SK-N-SH treated with all-trans-retinoic acid at 6 μM for 48 hours (cell line): ENCODE measurements around the gene ASTN1.

ENCODE experiments used
- ATAC-seq: fragments of 200-7000 bp; cut with Tn5 transposase; 3 replicates; pipeline ENCODE4 v1.9.1; 2020; ENCODE audit warnings: mild to moderate bottlenecking, moderate library complexity
- ARNTL ChIP-seq: fragments of 450-650 bp; formaldehyde crosslinking; IDR thresholded peaks from 2 replicates; pipeline ENCODE4 v1.5.0; 2020; ENCODE audit warnings: low read depth, mild to moderate bottlenecking, moderate library complexity, borderline replicate concordance
- BACH2 ChIP-seq: fragments of 250-450 bp; sonication (Bioruptor Pico); IDR thresholded peaks from 2 replicates; pipeline ENCODE4 v1.9.0; 2021; ENCODE audit warnings: mild to moderate bottlenecking, borderline replicate concordance
- CREB5 ChIP-seq: fragments of 250-450 bp; sonication (Bioruptor Pico); IDR thresholded peaks from 2 replicates; pipeline ENCODE4 v1.5.1; 2020; ENCODE audit warnings: low read depth, mild to moderate bottlenecking, moderate library complexity
- CSDC2 ChIP-seq: fragments of 250-450 bp; sonication (Bioruptor Pico); IDR thresholded peaks from 2 replicates; pipeline ENCODE4 v1.5.0; 2020; ENCODE audit warnings: mild to moderate bottlenecking, moderate library complexity
- CSRNP3 ChIP-seq: fragments of 250-450 bp; sonication (Bioruptor Pico); IDR thresholded peaks from 2 replicates; pipeline ENCODE4 v1.5.1; 2021; ENCODE audit warnings: mild to moderate bottlenecking, moderate library complexity
- ESRRG ChIP-seq: fragments of 250-450 bp; sonication (Bioruptor Pico); IDR thresholded peaks from 2 replicates; pipeline ENCODE4 v1.6.1; 2021; ENCODE audit warnings: mild to moderate bottlenecking
- GLIS3 ChIP-seq: fragments of 250-450 bp; sonication (Bioruptor Pico); IDR thresholded peaks from 2 replicates; pipeline ENCODE4 v1.5.0; 2020; ENCODE audit warnings: mild to moderate bottlenecking, moderate library complexity
- ISL1 ChIP-seq: fragments of 250-450 bp; sonication (Bioruptor Pico); IDR thresholded peaks from 2 replicates; pipeline ENCODE4 v2.1.2; 2022; ENCODE audit warnings: mild to moderate bottlenecking, moderate library complexity
- OSR1 ChIP-seq: fragments of 250-450 bp; sonication (Bioruptor Pico); IDR thresholded peaks from 2 replicates; pipeline ENCODE4 v1.8.0; 2022; ENCODE audit warnings: moderate library complexity, mild to moderate bottlenecking, inconsistent platforms
- PATZ1 ChIP-seq: fragments of 250-450 bp; sonication (Bioruptor Pico); IDR thresholded peaks from 2 replicates; pipeline ENCODE4 v1.8.0; 2020; ENCODE audit warnings: mild to moderate bottlenecking, moderate library complexity, borderline replicate concordance
- POU6F1 ChIP-seq: fragments of 250-450 bp; sonication (Bioruptor Pico); IDR thresholded peaks from 2 replicates; pipeline ENCODE4 v1.8.0; 2021; ENCODE audit warnings: low read depth, mild to moderate bottlenecking, moderate library complexity, borderline replicate concordance
- RARB ChIP-seq: fragments of 250-450 bp; sonication (Bioruptor Pico); IDR thresholded peaks from 2 replicates; pipeline ENCODE4 v1.8.0; 2021; ENCODE audit warnings: mild to moderate bottlenecking, moderate library complexity
- SNAI2 ChIP-seq: fragments of 250-450 bp; sonication (Bioruptor Pico); IDR thresholded peaks from 2 replicates; pipeline ENCODE4 v1.5.0; 2020; ENCODE audit warnings: mild to moderate bottlenecking, moderate library complexity
- TCF4 ChIP-seq: fragments of 250-450 bp; sonication (Bioruptor Pico); IDR thresholded peaks from 2 replicates; pipeline ENCODE4 v1.8.0; 2021; ENCODE audit warnings: mild to moderate bottlenecking, moderate library complexity, borderline replicate concordance
- TOX ChIP-seq: fragments of 250-450 bp; sonication (Bioruptor Pico); IDR thresholded peaks from 2 replicates; pipeline ENCODE4 v1.8.0; 2021; ENCODE audit warnings: mild to moderate bottlenecking, moderate library complexity, borderline replicate concordance
- TSHZ2 ChIP-seq: fragments of 250-450 bp; sonication (Bioruptor Pico); IDR thresholded peaks from 2 replicates; pipeline ENCODE4 v1.5.0; 2020; ENCODE audit warnings: mild to moderate bottlenecking, moderate library complexity
- ZC3H10 ChIP-seq: fragments of 250-450 bp; sonication (Bioruptor Pico); IDR thresholded peaks from 2 replicates; pipeline ENCODE4 v1.5.1; 2021; ENCODE audit warnings: mild to moderate bottlenecking, moderate library complexity
- ZFP3 ChIP-seq: fragments of 250-450 bp; sonication (Bioruptor Pico); IDR thresholded peaks from 2 replicates; pipeline ENCODE4 v1.5.0; 2020; ENCODE audit warnings: mild to moderate bottlenecking, moderate library complexity
- ZFP30 ChIP-seq: fragments of 450-650 bp; formaldehyde crosslinking; IDR thresholded peaks from 2 replicates; pipeline ENCODE4 v1.5.0; 2022; ENCODE audit warnings: mild to moderate bottlenecking, moderate library complexity
- ZNF70 ChIP-seq: fragments of 450-650 bp; formaldehyde crosslinking; IDR thresholded peaks from 2 replicates; pipeline ENCODE4 v1.5.0; 2020; ENCODE audit warnings: mild to moderate bottlenecking, moderate library complexity
- ZNF8 ChIP-seq: fragments of 450-650 bp; formaldehyde crosslinking; IDR thresholded peaks from 2 replicates; pipeline ENCODE4 v1.5.0; 2020; ENCODE audit warnings: mild to moderate bottlenecking, moderate library complexity

Gene ASTN1

GRCh38 chr1:176869577-176869976, 294.9 kb downstream of the ASTN1 start:
- TF ChIP-seq TOX (no peak), RARB (CRISPR knock-in tag) (no peak), ZNF70 (CRISPR knock-in tag) (no peak), ARNTL (no peak), ZC3H10 (CRISPR knock-in tag) (no peak), ZNF8 (CRISPR knock-in tag) (no peak), CSRNP3 (CRISPR knock-in tag) (no peak), TSHZ2 (CRISPR knock-in tag) (no peak), TCF4 (no peak), BACH2 (CRISPR knock-in tag) (no peak), ISL1 (CRISPR knock-in tag) (no peak), OSR1 (CRISPR knock-in tag) (no peak), GLIS3 (no peak), CSDC2 (CRISPR knock-in tag) (no peak), SNAI2 (CRISPR knock-in tag) (no peak), PATZ1 (CRISPR knock-in tag) (no peak)
- no peak for ATAC-seq

GRCh38 chr1:176866011-176866714, 298.3 kb downstream of the ASTN1 start:
- ATAC-seq, result no peak
- no peak for TF ChIP-seq CSDC2 (CRISPR knock-in tag)
- no peak for TF ChIP-seq CREB5 (CRISPR knock-in tag)
- TF ChIP-seq POU6F1 (CRISPR knock-in tag), result no peak
- no peak for TF ChIP-seq ZNF70 (CRISPR knock-in tag)
- no peak for TF ChIP-seq PATZ1 (CRISPR knock-in tag)
- TF ChIP-seq CSRNP3 (CRISPR knock-in tag), result no peak
- TF ChIP-seq ZC3H10 (CRISPR knock-in tag), result no peak
- no peak for TF ChIP-seq ISL1 (CRISPR knock-in tag)
- no peak for TF ChIP-seq ESRRG (CRISPR knock-in tag)
- no peak for TF ChIP-seq GLIS3
- TF ChIP-seq TSHZ2 (CRISPR knock-in tag), result no peak
- TF ChIP-seq TOX, result no peak
- no peak for TF ChIP-seq ZFP3 (CRISPR knock-in tag)
- TF ChIP-seq ZFP30, result no peak
